Measurements from ENCODE around the gene FBF1. TPM values are rescaled to one million over a fixed set of nuclear protein-coding genes. Genes with fewer than 3 reads are reported as not detected.

The FBF1 gene
- total RNA-seq, 2 donors from 2014 or later: 25.9 to 39.1 TPM

- no peak for TF ChIP-seq CTCF (conservative IDR thresholded peaks at IDR 0.05)
- WGBS, 2 experiments (ENCODE audit: insufficient coverage in 1 of 2, insufficient read length in 1 of 2): 80 to 86% methylated on average over 2 to 8 of the region's 8 CpGs
- no peaks in the 10 kb centered on the region for H3K36me3 Mint-ChIP-seq (ENCODE audit: low read depth)
- H3K9me3 Mint-ChIP-seq: no peaks in the 10 kb centered on the region
- H3K27ac ChIP-seq (ENCODE audit: low read depth, low read length): no peak overlapping the region
- peaks cover 1% of the 10 kb centered on the region for H3K4me1 ChIP-seq (ENCODE audit: control insufficient read depth, insufficient read depth, low read length)
- no peak overlapping the region for H3K4me3 Mint-ChIP-seq
- H3K36me3 ChIP-seq (ENCODE audit: control insufficient read depth, insufficient read depth, low read length): no peaks in the 10 kb centered on the region
- no peak overlapping the region for H3K27ac Mint-ChIP-seq
- no peaks in the 10 kb centered on the region for H3K9me3 ChIP-seq (ENCODE audit: control insufficient read depth, low read length)
- H3K4me3 ChIP-seq (ENCODE audit: low read length): no peak overlapping the region
- H3K27me3 ChIP-seq (ENCODE audit: control insufficient read depth, insufficient read depth, low read length, poor library complexity, severe bottlenecking): no peaks in the 10 kb centered on the region
- peaks cover 5% of the 10 kb centered on the region for H3K4me1 Mint-ChIP-seq
- no peak overlapping the region for H3K9ac ChIP-seq (ENCODE audit: extremely low read depth, low read length, poor library complexity, severe bottlenecking)
- H3K27me3 Mint-ChIP-seq (ENCODE audit: insufficient read depth): no peaks in the 10 kb centered on the region
- peak; percentile 74 for DNase-seq
Measured at GRCh38 chr17:75864448-75864871, 76.4 kb downstream of the FBF1 start.

- Mint-ChIP-seq H3K27me3 (ENCODE audit: insufficient read depth) (no peaks in the 10 kb centered on the region), H3K4me1 (no peaks in the 10 kb centered on the region), H3K36me3 (ENCODE audit: low read depth) (no peaks in the 10 kb centered on the region), H3K9me3 (no peaks in the 10 kb centered on the region), H3K27ac (no peak overlapping the region), H3K4me3 (no peak overlapping the region)
- H3K27me3 ChIP-seq (ENCODE audit: control insufficient read depth, insufficient read depth, low read length, poor library complexity, severe bottlenecking): no peaks in the 10 kb centered on the region
- 90 to 91% methylated on average over 8 to 9 of the region's 9 CpGs for WGBS, 2 experiments (ENCODE audit: insufficient coverage in 1 of 2, insufficient read length in 1 of 2)
- TF ChIP-seq CTCF (conservative IDR thresholded peaks at IDR 0.05): no peak
- H3K9me3 ChIP-seq (ENCODE audit: control insufficient read depth, low read length): no peaks in the 10 kb centered on the region
- H3K27ac ChIP-seq (ENCODE audit: low read depth, low read length): no peak overlapping the region
- H3K4me3 ChIP-seq (ENCODE audit: low read length): no peak overlapping the region
- no peak overlapping the region for H3K9ac ChIP-seq (ENCODE audit: extremely low read depth, low read length, poor library complexity, severe bottlenecking)
- H3K4me1 ChIP-seq (ENCODE audit: control insufficient read depth, insufficient read depth, low read length): no peaks in the 10 kb centered on the region
- H3K36me3 ChIP-seq (ENCODE audit: control insufficient read depth, insufficient read depth, low read length): no peaks in the 10 kb centered on the region
- DNase-seq: no peak
Measured at GRCh38 chr17:75861927-75862317, 78.9 kb downstream of the FBF1 start.

Other genes with a start within 250 kb of the FBF1 start
- gene ITGB4, start 219.6 kb downstream of the FBF1 start, total RNA-seq: 1 to 10 TPM; 3.4 to 5.1 TPM
- 10 to 100 TPM; 26.7 to 33.2 TPM for gene GALK1, start 175.8 kb downstream of the FBF1 start, total RNA-seq
- gene UNK, start 156.2 kb downstream of the FBF1 start, total RNA-seq: 10 to 100 TPM; 38.0 to 39.0 TPM
- gene UNC13D, start 96.6 kb downstream of the FBF1 start, total RNA-seq: 1 to 10 TPM; 6.3 to 6.4 TPM
- 10 to 100 TPM; 74.3 to 82.7 TPM for gene WBP2, start 85.7 kb downstream of the FBF1 start, total RNA-seq
- 1 to 10 TPM; 1.6 to 2.7 TPM for gene TRIM47, start 62.5 kb downstream of the FBF1 start, total RNA-seq
- 10 to 100 TPM; 27.4 to 35.3 TPM for gene TRIM65, start 44.1 kb downstream of the FBF1 start, total RNA-seq
- 100 to 1,000 TPM; 103 to 118 TPM for gene MRPL38, start 36.2 kb downstream of the FBF1 start, total RNA-seq
- 10 to 100 TPM; 28.6 to 37.1 TPM for gene ACOX1, start 38.1 kb upstream of the FBF1 start, total RNA-seq
- gene TEN1, start 38.2 kb upstream of the FBF1 start, total RNA-seq: 10 to 100 TPM; 12.1 to 15.3 TPM
- gene CDK3, start 59.8 kb upstream of the FBF1 start, total RNA-seq: 10 to 100 TPM in 1 of 2 donors, 1 to 10 TPM in 1; 7.3 to 11.7 TPM
- gene EVPL, start 86.3 kb upstream of the FBF1 start, total RNA-seq: under 1 TPM; 0.20 to 0.51 TPM
- 10 to 100 TPM; 73.9 to 78.0 TPM for gene SRP68, start 131.5 kb upstream of the FBF1 start, total RNA-seq
- not detected for gene GALR2, start 133.7 kb upstream of the FBF1 start, total RNA-seq
- gene ZACN, start 138.1 kb upstream of the FBF1 start, total RNA-seq: under 1 TPM in 1 of 2 donors, not detected in 1; 0.09 TPM
- 100 to 1,000 TPM; 159 to 187 TPM for gene EXOC7, start 162.7 kb upstream of the FBF1 start, total RNA-seq
- gene FOXJ1, start 200.2 kb upstream of the FBF1 start, total RNA-seq: 10 to 100 TPM; 17.8 to 23.6 TPM

Measured in endodermal cell (in vitro differentiated cells).